ENCODE measurements around the gene NEDD4L. TPM values are rescaled to one million over a fixed set of nuclear protein-coding genes. Genes with fewer than 3 reads are reported as not detected.

Gene NEDD4L
- total and polyA plus RNA-seq, 2 experiments from 2014 or later = 36.2 to 72.3 TPM

DNA sequence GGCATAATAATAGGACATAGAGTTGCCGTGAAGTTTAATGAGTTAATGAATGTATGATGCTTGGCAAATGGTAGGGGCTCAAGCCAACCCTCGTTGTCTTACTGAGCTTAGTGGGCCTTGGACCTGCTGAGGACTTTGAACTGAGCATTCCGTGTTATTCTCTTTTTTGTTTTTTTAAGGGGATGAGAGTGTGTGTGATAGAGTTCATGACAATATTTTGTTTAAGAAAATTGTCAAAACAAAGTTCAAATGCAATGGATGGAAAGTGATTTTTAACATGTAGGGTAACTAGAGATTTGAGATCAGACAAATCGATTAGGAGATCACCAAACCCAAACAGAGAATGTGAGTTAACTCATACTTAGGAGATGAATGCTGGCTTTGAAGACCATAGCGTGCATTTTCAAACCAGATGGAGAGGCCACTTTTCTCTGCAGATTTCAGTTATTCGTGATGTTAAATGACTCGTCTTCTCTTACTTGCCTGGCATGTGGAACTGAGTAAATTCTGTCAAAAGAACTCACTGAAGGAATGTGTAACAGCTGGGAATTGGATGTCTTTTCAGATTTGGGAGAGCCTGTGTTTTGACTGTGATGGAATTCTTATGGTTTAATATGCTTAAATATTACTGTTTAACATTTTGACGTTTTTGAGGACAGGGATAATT is 88.7 kb downstream of the NEDD4L start:
- Histone ChIP-seq H3K27me3 (ENCODE audit: insufficient read depth) (no peaks in the 10 kb centered on the region), H4K20me1 (replicated peaks; ENCODE audit: insufficient read depth) (no peaks in the 10 kb centered on the region; the same call in none of the 2 replicates)

More for the DNA sequence above, 88.7 kb downstream of the NEDD4L start:
- no peaks in the 10 kb centered on the region for H3K27me3 Mint-ChIP-seq (ENCODE audit: insufficient read depth, low read depth, poor library complexity)
- no peak overlapping the region for H3K4me3 ChIP-seq
- H2AFZ ChIP-seq = no peak overlapping the region
- H3K79me2 ChIP-seq (replicated peaks; ENCODE audit: insufficient read depth) = peaks cover 63% of the 10 kb centered on the region
- no peak overlapping the region for H3K27ac Mint-ChIP-seq
- no peaks in the 10 kb centered on the region for H3K4me1 ChIP-seq (ENCODE audit: insufficient read depth)
- H3K4me1 Mint-ChIP-seq = peaks cover 19% of the 10 kb centered on the region
- H3K4me3 Mint-ChIP-seq = no peak overlapping the region
- H3K9me3 Mint-ChIP-seq = no peaks in the 10 kb centered on the region; the same call in 2 of the 3 replicates
- H3K27ac ChIP-seq (ENCODE audit: low read depth) = no peak overlapping the region
- no peak for TF ChIP-seq EZH2phosphoT487 (IDR thresholded peaks at IDR 0.05; ENCODE audit: unreplicated experiment)
- TF ChIP-seq STAT1 (IDR thresholded peaks at IDR 0.05; ENCODE audit: unreplicated experiment) = no peak
- TF ChIP-seq, protein P1, sequence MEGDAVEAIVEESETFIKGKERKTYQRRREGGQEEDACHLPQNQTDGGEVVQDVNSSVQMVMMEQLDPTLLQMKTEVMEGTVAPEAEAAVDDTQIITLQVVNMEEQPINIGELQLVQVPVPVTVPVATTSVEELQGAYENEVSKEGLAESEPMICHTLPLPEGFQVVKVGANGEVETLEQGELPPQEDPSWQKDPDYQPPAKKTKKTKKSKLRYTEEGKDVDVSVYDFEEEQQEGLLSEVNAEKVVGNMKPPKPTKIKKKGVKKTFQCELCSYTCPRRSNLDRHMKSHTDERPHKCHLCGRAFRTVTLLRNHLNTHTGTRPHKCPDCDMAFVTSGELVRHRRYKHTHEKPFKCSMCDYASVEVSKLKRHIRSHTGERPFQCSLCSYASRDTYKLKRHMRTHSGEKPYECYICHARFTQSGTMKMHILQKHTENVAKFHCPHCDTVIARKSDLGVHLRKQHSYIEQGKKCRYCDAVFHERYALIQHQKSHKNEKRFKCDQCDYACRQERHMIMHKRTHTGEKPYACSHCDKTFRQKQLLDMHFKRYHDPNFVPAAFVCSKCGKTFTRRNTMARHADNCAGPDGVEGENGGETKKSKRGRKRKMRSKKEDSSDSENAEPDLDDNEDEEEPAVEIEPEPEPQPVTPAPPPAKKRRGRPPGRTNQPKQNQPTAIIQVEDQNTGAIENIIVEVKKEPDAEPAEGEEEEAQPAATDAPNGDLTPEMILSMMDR (conservative IDR thresholded peaks at IDR 0.05; ENCODE audit: low read depth in 2 of 2) = no peak
- TF ChIP-seq JUNB (IDR thresholded peaks at IDR 0.05; ENCODE audit: unreplicated experiment) = no peak
- TF ChIP-seq, protein P2, sequence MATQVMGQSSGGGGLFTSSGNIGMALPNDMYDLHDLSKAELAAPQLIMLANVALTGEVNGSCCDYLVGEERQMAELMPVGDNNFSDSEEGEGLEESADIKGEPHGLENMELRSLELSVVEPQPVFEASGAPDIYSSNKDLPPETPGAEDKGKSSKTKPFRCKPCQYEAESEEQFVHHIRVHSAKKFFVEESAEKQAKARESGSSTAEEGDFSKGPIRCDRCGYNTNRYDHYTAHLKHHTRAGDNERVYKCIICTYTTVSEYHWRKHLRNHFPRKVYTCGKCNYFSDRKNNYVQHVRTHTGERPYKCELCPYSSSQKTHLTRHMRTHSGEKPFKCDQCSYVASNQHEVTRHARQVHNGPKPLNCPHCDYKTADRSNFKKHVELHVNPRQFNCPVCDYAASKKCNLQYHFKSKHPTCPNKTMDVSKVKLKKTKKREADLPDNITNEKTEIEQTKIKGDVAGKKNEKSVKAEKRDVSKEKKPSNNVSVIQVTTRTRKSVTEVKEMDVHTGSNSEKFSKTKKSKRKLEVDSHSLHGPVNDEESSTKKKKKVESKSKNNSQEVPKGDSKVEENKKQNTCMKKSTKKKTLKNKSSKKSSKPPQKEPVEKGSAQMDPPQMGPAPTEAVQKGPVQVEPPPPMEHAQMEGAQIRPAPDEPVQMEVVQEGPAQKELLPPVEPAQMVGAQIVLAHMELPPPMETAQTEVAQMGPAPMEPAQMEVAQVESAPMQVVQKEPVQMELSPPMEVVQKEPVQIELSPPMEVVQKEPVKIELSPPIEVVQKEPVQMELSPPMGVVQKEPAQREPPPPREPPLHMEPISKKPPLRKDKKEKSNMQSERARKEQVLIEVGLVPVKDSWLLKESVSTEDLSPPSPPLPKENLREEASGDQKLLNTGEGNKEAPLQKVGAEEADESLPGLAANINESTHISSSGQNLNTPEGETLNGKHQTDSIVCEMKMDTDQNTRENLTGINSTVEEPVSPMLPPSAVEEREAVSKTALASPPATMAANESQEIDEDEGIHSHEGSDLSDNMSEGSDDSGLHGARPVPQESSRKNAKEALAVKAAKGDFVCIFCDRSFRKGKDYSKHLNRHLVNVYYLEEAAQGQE (IDR thresholded peaks at IDR 0.05; ENCODE audit: unreplicated experiment) = no peak
- TF ChIP-seq POLR2AphosphoS5 (IDR thresholded peaks at IDR 0.05; ENCODE audit: low read depth) = no peak
- no peak for TF ChIP-seq CREB1 (CRISPR knock-in tag; IDR thresholded peaks at IDR 0.05; ENCODE audit: low read depth)
- no peak for TF ChIP-seq ZNF331 (CRISPR knock-in tag; IDR thresholded peaks at IDR 0.05; ENCODE audit: low read depth)
- TF ChIP-seq, protein P3, sequence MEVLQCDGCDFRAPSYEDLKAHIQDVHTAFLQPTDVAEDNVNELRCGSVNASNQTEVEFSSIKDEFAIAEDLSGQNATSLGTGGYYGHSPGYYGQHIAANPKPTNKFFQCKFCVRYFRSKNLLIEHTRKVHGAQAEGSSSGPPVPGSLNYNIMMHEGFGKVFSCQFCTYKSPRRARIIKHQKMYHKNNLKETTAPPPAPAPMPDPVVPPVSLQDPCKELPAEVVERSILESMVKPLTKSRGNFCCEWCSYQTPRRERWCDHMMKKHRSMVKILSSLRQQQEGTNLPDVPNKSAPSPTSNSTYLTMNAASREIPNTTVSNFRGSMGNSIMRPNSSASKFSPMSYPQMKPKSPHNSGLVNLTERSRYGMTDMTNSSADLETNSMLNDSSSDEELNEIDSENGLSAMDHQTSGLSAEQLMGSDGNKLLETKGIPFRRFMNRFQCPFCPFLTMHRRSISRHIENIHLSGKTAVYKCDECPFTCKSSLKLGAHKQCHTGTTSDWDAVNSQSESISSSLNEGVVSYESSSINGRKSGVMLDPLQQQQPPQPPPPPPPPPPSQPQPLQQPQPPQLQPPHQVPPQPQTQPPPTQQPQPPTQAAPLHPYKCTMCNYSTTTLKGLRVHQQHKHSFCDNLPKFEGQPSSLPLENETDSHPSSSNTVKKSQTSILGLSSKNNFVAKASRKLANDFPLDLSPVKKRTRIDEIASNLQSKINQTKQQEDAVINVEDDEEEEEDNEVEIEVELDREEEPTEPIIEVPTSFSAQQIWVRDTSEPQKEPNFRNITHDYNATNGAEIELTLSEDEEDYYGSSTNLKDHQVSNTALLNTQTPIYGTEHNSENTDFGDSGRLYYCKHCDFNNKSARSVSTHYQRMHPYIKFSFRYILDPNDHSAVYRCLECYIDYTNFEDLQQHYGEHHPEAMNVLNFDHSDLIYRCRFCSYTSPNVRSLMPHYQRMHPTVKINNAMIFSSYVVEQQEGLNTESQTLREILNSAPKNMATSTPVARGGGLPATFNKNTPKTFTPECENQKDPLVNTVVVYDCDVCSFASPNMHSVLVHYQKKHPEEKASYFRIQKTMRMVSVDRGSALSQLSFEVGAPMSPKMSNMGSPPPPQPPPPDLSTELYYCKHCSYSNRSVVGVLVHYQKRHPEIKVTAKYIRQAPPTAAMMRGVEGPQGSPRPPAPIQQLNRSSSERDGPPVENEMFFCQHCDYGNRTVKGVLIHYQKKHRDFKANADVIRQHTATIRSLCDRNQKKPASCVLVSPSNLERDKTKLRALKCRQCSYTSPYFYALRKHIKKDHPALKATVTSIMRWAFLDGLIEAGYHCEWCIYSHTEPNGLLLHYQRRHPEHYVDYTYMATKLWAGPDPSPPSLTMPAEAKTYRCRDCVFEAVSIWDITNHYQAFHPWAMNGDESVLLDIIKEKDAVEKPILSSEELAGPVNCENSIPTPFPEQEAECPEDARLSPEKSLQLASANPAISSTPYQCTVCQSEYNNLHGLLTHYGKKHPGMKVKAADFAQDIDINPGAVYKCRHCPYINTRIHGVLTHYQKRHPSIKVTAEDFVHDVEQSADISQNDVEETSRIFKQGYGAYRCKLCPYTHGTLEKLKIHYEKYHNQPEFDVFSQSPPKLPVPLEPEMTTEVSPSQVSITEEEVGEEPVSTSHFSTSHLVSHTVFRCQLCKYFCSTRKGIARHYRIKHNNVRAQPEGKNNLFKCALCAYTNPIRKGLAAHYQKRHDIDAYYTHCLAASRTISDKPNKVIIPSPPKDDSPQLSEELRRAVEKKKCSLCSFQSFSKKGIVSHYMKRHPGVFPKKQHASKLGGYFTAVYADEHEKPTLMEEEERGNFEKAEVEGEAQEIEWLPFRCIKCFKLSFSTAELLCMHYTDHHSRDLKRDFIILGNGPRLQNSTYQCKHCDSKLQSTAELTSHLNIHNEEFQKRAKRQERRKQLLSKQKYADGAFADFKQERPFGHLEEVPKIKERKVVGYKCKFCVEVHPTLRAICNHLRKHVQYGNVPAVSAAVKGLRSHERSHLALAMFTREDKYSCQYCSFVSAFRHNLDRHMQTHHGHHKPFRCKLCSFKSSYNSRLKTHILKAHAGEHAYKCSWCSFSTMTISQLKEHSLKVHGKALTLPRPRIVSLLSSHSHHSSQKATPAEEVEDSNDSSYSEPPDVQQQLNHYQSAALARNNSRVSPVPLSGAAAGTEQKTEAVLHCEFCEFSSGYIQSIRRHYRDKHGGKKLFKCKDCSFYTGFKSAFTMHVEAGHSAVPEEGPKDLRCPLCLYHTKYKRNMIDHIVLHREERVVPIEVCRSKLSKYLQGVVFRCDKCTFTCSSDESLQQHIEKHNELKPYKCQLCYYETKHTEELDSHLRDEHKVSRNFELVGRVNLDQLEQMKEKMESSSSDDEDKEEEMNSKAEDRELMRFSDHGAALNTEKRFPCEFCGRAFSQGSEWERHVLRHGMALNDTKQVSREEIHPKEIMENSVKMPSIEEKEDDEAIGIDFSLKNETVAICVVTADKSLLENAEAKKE (CRISPR knock-in tag; IDR thresholded peaks at IDR 0.05) = no peak
- no peak for TF ChIP-seq EZH2 (IDR thresholded peaks at IDR 0.05; ENCODE audit: low read depth, unreplicated experiment)
- no peaks in the 10 kb centered on the region for H3F3A ChIP-seq (replicated peaks; ENCODE audit: low read depth)
- no peaks in the 10 kb centered on the region for H3K36me3 ChIP-seq (ENCODE audit: insufficient read depth)
- no peak overlapping the region for H3K4me2 ChIP-seq
- H3K36me3 Mint-ChIP-seq (ENCODE audit: low read depth) = peaks cover 2% of the 10 kb centered on the region; the same call in 1 of the 3 replicates
- no peak for ATAC-seq
- no peak for DNase-seq (ENCODE audit: low spot score)
- H3K9me2 ChIP-seq (ENCODE audit: insufficient read depth) = no peaks in the 10 kb centered on the region
